ENCODE data around the gene TRMT112. TPM values are rescaled to one million over a fixed set of nuclear protein-coding genes. Genes with fewer than 3 reads are reported as not detected.

TRMT112 gene
- total and polyA plus RNA-seq, 10 of the 15 experiments (the other 5 are each of a cell fraction or from before 2014, with no cell fraction given) = 212 to 455 (median 308) TPM

DNA sequence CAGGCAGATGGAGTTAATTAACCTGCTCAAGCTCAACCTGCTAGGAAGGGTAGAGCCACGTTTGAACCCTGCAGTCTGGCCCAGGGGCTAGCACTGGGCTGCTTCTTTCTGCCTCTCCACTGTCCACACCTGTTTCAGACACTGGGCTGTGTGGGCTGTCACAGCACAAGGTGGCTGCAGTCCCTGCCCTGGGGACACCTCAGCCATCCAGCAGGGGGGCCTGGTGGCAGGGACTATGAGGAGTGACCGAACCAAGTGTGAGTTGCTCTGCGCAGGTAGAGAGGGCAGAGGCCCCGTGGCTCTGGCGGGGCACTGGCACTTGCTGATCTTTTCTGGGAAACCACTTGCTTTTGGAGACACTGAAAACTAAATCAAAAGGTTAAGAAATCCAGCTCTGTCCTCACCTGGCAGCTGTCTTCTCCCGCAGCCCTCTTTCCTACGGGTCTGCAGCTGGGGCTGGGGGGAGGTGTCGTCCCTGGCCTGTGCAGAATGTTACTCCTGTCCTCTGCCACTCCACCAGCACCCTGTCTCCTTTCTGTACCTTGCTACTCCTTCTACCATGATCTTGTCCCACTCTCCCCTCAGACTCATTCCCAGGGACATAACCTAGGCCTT is 38.7 kb downstream of the TRMT112 start (continued):
- TF ChIP-seq ATF7 (IDR thresholded peaks at IDR 0.05; ENCODE audit: low read depth) = no peak
- TF ChIP-seq, protein P1, sequence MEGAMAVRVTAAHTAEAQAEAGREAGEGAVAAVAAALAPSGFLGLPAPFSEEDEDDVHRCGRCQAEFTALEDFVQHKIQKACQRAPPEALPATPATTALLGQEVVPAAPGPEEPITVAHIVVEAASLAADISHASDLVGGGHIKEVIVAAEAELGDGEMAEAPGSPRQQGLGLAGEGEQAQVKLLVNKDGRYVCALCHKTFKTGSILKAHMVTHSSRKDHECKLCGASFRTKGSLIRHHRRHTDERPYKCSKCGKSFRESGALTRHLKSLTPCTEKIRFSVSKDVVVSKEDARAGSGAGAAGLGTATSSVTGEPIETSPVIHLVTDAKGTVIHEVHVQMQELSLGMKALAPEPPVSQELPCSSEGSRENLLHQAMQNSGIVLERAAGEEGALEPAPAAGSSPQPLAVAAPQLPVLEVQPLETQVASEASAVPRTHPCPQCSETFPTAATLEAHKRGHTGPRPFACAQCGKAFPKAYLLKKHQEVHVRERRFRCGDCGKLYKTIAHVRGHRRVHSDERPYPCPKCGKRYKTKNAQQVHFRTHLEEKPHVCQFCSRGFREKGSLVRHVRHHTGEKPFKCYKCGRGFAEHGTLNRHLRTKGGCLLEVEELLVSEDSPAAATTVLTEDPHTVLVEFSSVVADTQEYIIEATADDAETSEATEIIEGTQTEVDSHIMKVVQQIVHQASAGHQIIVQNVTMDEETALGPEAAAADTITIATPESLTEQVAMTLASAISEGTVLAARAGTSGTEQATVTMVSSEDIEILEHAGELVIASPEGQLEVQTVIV (IDR thresholded peaks at IDR 0.05; ENCODE audit: borderline replicate concordance, partially characterized antibody) = no peak
- no peak for TF ChIP-seq BHLHE40 (IDR thresholded peaks at IDR 0.05; ENCODE audit: borderline replicate concordance in 1 of 2, low read depth in 2 of 2, low read length in 1 of 2)

DNA sequence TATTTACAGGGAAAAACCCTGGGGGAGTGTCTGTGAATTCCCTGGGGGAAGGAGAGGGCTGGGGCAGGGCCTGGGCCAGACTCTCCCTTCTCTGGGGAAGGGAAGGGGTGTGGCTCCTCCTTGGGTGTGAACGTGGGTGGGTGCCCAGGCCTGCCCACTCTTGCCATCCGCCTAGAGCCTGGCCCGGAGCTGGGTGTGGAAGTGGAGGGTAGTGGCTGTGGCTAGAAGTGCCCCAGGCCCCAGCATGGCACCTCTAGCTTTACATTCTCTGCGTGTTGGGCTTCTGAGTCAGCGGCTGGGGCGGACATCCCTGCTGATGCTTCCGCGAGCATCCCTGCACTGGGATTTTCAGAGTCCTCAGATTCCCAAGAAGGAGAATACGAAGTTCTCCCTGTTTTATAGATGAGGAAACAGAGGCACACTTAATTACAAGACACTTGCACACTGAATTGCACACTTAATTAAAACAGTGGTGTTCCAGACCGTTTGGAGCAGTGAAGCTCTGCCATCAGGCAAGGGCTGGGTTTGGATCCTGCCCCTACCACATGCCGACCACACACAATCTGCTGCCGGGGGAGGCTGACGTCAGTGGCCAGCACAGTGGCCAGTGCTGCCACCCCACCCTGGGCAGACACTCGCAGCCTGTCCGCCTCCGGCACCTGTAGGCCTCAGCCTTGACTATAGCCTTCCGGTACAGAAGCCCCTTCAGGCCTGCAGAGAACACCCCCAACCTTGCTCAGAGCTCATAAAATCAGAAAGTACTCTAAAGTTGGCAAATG is 40.5 kb downstream of the TRMT112 start:
- no peak overlapping the region for H2AFZ ChIP-seq (ENCODE audit: control insufficient read depth, low read depth, low read length)
- CTCF ChIA-PET = interaction anchor here (0.9 to 3.5 kb wide), 3 partner anchors 14 to 28 kb away, joined by 3 to 10 read pairs (median 8); no protein-coding TSS in a partner anchor
- intact Hi-C loops (cut with micrococcal nuclease; ENCODE audit: unreplicated experiment) (no loop called here), in situ Hi-C loops (cut with MboI) (no loop called here)
- RAD21 ChIA-PET (ENCODE audit: unreplicated experiment) = interaction anchor here (0.6 kb wide), 1 partner anchor 25 kb away, joined by 3 read pairs; no protein-coding TSS in a partner anchor
- H3K9ac ChIP-seq (ENCODE audit: control insufficient read depth, insufficient read depth, low read length) = no peak overlapping the region
- TF ChIP-seq GABPA (IDR thresholded peaks at IDR 0.05; ENCODE audit: low read depth) = no peak
- TF ChIP-seq, protein P2, sequence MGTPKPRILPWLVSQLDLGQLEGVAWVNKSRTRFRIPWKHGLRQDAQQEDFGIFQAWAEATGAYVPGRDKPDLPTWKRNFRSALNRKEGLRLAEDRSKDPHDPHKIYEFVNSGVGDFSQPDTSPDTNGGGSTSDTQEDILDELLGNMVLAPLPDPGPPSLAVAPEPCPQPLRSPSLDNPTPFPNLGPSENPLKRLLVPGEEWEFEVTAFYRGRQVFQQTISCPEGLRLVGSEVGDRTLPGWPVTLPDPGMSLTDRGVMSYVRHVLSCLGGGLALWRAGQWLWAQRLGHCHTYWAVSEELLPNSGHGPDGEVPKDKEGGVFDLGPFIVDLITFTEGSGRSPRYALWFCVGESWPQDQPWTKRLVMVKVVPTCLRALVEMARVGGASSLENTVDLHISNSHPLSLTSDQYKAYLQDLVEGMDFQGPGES (IDR thresholded peaks at IDR 0.05) = no peak
- no peak for TF ChIP-seq SMAD5 (IDR thresholded peaks at IDR 0.05; ENCODE audit: low read depth)
- TF ChIP-seq, protein P3, sequence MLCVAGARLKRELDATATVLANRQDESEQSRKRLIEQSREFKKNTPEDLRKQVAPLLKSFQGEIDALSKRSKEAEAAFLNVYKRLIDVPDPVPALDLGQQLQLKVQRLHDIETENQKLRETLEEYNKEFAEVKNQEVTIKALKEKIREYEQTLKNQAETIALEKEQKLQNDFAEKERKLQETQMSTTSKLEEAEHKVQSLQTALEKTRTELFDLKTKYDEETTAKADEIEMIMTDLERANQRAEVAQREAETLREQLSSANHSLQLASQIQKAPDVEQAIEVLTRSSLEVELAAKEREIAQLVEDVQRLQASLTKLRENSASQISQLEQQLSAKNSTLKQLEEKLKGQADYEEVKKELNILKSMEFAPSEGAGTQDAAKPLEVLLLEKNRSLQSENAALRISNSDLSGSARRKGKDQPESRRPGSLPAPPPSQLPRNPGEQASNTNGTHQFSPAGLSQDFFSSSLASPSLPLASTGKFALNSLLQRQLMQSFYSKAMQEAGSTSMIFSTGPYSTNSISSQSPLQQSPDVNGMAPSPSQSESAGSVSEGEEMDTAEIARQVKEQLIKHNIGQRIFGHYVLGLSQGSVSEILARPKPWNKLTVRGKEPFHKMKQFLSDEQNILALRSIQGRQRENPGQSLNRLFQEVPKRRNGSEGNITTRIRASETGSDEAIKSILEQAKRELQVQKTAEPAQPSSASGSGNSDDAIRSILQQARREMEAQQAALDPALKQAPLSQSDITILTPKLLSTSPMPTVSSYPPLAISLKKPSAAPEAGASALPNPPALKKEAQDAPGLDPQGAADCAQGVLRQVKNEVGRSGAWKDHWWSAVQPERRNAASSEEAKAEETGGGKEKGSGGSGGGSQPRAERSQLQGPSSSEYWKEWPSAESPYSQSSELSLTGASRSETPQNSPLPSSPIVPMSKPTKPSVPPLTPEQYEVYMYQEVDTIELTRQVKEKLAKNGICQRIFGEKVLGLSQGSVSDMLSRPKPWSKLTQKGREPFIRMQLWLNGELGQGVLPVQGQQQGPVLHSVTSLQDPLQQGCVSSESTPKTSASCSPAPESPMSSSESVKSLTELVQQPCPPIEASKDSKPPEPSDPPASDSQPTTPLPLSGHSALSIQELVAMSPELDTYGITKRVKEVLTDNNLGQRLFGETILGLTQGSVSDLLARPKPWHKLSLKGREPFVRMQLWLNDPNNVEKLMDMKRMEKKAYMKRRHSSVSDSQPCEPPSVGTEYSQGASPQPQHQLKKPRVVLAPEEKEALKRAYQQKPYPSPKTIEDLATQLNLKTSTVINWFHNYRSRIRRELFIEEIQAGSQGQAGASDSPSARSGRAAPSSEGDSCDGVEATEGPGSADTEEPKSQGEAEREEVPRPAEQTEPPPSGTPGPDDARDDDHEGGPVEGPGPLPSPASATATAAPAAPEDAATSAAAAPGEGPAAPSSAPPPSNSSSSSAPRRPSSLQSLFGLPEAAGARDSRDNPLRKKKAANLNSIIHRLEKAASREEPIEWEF (IDR thresholded peaks at IDR 0.05; ENCODE audit: insufficient replicate concordance, low read depth, low read length) = no peak
- TF ChIP-seq MYC (IDR thresholded peaks at IDR 0.05; ENCODE audit: insufficient read depth, insufficient read length, insufficient replicate concordance, low read length, severe bottlenecking) = no peak
- TF ChIP-seq RCOR1 (conservative IDR thresholded peaks at IDR 0.05; ENCODE audit: low read depth, low read length) = no peak
- H3K4me1 ChIP-seq (ENCODE audit: control insufficient read depth, insufficient read depth, low read length) = 0 out of 2 replicates have a peak, but pooled peaks cover 2% of the 10 kb centered on the region
- 82% methylated on average over 17 of the region's 17 CpGs for WGBS (ENCODE audit: insufficient coverage, insufficient replicate concordance, low lambda C conversion rate, missing lambda C conversion rate)
- BruUV-seq (replicated peaks) = no TSS peak
- H4K20me1 ChIP-seq (ENCODE audit: control insufficient read depth, insufficient read depth) = no peaks in the 10 kb centered on the region; the same call in 1 of the 2 replicates
- ATAC-seq (no peak), FAIRE-seq (no peak), DNase-seq (ENCODE audit: low read depth, low spot score) (no peak)
- no peak overlapping the region for H3K4me3 ChIP-seq
- peaks cover 0 to 3% of the 10 kb centered on the region in 2 experiments; a peak in 1 of 4 replicates for H3K36me3 ChIP-seq (ENCODE audit: control insufficient read depth in 2 of 2, insufficient read depth in 2 of 2, low read length in 1 of 2)
- no peaks in the 10 kb centered on the region for H3K9me3 ChIP-seq (replicated peaks; ENCODE audit: control insufficient read depth, insufficient read depth, low read length)
- POLR2A ChIA-PET = no interaction called here
- no peaks in the 10 kb centered on the region for H3K27me3 ChIP-seq (replicated peaks in 1 of 2; ENCODE audit: control insufficient read depth in 2 of 2, insufficient read depth in 2 of 2, low read length in 1 of 2)
- H3K27ac ChIP-seq (ENCODE audit: control insufficient read depth, insufficient read depth) = no peak overlapping the region
- H3K79me2 ChIP-seq (ENCODE audit: control insufficient read depth, insufficient read depth, low read length) = peaks cover 6% of the 10 kb centered on the region
- SMC1A ChIA-PET (ENCODE audit: uncharacterized antibody, unreplicated experiment) = interaction anchor here (1.8 kb wide), 1 partner anchor 27 kb away, joined by 7 read pairs; no protein-coding TSS in a partner anchor
- H3K4me2 ChIP-seq (ENCODE audit: control insufficient read depth, insufficient read depth) = no peak overlapping the region

All from GM12878 (cell line).